GM12878 (cell line): ENCODE data around the gene SIK1. TPM values are rescaled to one million over a fixed set of nuclear protein-coding genes. Genes with fewer than 3 reads are reported as not detected.

Experiments used
- ATAC-seq: fragments of 200-7000 bp; cut with Tn5 transposase; 3 replicates; pipeline ENCODE4 v1.9.1; 2020; ENCODE audit warnings: mild to moderate bottlenecking, moderate library complexity
- BruUV-seq: library from RNA; stranded (reverse); fragments of 400-500 nt; replicated peaks from 2 replicates; lab custom pipeline; 2021; lab: Mats Ljungman, UMichigan
- CTCF ChIA-PET: fragments of 300-600 bp; sonication (Branson Sonifier 250); formaldehyde crosslinking; extraction: SDS; loops from one replicate; lab custom pipeline; 2021; ENCODE audit warnings: inconsistent platforms; lab: Yijun Ruan, JAX
- POLR2A ChIA-PET: fragments of 350-600 bp; formaldehyde crosslinking; extraction: SDS; loops from one replicate; lab custom pipeline; 2021; ENCODE audit warnings: inconsistent platforms; lab: Charles Lee
- RAD21 ChIA-PET: fragments of 300-600 bp; sonication (Branson Sonifier 250); formaldehyde crosslinking; loops from one replicate; lab custom pipeline; 2023; ENCODE audit warnings: antibody characterized with exemption; ENCODE audit not compliant: unreplicated experiment; lab: Charles Lee
- SMC1A ChIA-PET: fragments of 300-600 bp; sonication (Branson Sonifier 250); formaldehyde crosslinking; loops from one replicate; lab custom pipeline; 2023; ENCODE audit not compliant: unreplicated experiment, uncharacterized antibody; lab: Charles Lee
- DNase-seq: peaks from one replicate; pipeline ENCODE4 v3.0.0-alpha.2; 2011; ENCODE audit warnings: low read depth, low spot score
- FAIRE-seq: peaks from 3 replicates; lab custom pipeline; 2011; peaks lifted over from hg19 to GRCh38; lab: Jason Lieb, UNC
- H2AFZ ChIP-seq: 2 replicates; pipeline ENCODE4 v1.6.0; 2011; ENCODE audit warnings: low read depth, low read length, control low read depth; ENCODE audit not compliant: control insufficient read depth
- H3K27ac ChIP-seq: 2 replicates; pipeline ENCODE4 v1.5.1; 2011; ENCODE audit warnings: control low read depth; ENCODE audit not compliant: control insufficient read depth, insufficient read depth
- H3K27me3 ChIP-seq, 2 experiments: replicated peaks in 1 of 2; 2 replicates each; pipeline versions ENCODE4 v1.6.0 to v1.6.1; 2011; ENCODE audit warnings: low read length in 1 of 2; ENCODE audit not compliant: control insufficient read depth in 2 of 2, insufficient read depth in 2 of 2
- H3K36me3 ChIP-seq, 2 experiments: 2 replicates each; pipeline ENCODE4 v1.5.1; 2011; ENCODE audit warnings: low read length in 1 of 2; ENCODE audit not compliant: control insufficient read depth in 2 of 2, insufficient read depth in 2 of 2
- H3K4me1 ChIP-seq: 2 replicates; pipeline ENCODE4 v1.6.1; 2011; ENCODE audit warnings: mild to moderate bottlenecking, low read length, moderate library complexity, mixed read lengths; ENCODE audit not compliant: control insufficient read depth, insufficient read depth
- H3K4me2 ChIP-seq: 2 replicates; pipeline ENCODE4 v1.6.0; 2011; ENCODE audit warnings: control low read depth; ENCODE audit not compliant: control insufficient read depth, insufficient read depth
- H3K4me3 ChIP-seq: fragments of 200-600 bp; sonication (generic); 2 replicates; pipeline ENCODE4 v1.5.1; 2016
- H3K79me2 ChIP-seq: 2 replicates; pipeline ENCODE4 v1.6.0; 2011; ENCODE audit warnings: low read length; ENCODE audit not compliant: control insufficient read depth, insufficient read depth
- H3K9ac ChIP-seq: 2 replicates; pipeline ENCODE4 v1.8.0; 2011; ENCODE audit warnings: low read length, control low read depth, mixed read lengths; ENCODE audit not compliant: control insufficient read depth, insufficient read depth
- H3K9me3 ChIP-seq: replicated peaks from 3 replicates; pipeline ENCODE4 v1.5.1; 2011; ENCODE audit warnings: mild to moderate bottlenecking, low read length; ENCODE audit not compliant: control insufficient read depth, insufficient read depth
- H4K20me1 ChIP-seq: 2 replicates; pipeline ENCODE4 v1.6.0; 2011; ENCODE audit not compliant: control insufficient read depth, insufficient read depth
- FOXK2 ChIP-seq: fragments of 450-650 bp; IDR thresholded peaks from 2 replicates; pipeline ENCODE4 v1.6.1; 2017; ENCODE audit warnings: mild to moderate bottlenecking, moderate library complexity
- HCFC1 ChIP-seq: fragments of 150-350 bp; IDR thresholded peaks from 2 replicates; pipeline ENCODE4 v1.6.1; 2014; ENCODE audit warnings: low read length
- NKRF ChIP-seq: fragments of 450-650 bp; conservative IDR thresholded peaks from 2 replicates; pipeline ENCODE4 v1.6.1; 2017; ENCODE audit warnings: mild to moderate bottlenecking, moderate library complexity
- RUNX3 ChIP-seq: IDR thresholded peaks from 2 replicates; pipeline ENCODE4 v1.6.1; 2012; ENCODE audit warnings: low read length, inconsistent platforms
- SPI1 ChIP-seq: IDR thresholded peaks from 2 replicates; pipeline ENCODE4 v1.6.1; 2011; ENCODE audit warnings: low read depth, mild to moderate bottlenecking, low read length, moderate library complexity, borderline replicate concordance; ENCODE audit not compliant: insufficient read depth
- USF2 ChIP-seq: IDR thresholded peaks from 2 replicates; pipeline ENCODE4 v1.6.1; 2011; ENCODE audit warnings: low read depth, low read length, improper control_type of control experiment, borderline replicate concordance
- ZBTB4 ChIP-seq: fragments of 450-650 bp; formaldehyde crosslinking; IDR thresholded peaks from 2 replicates; pipeline ENCODE4 v1.4.0; 2022; ENCODE audit warnings: mild to moderate bottlenecking, moderate library complexity
- ZNF24 ChIP-seq: fragments of 450-650 bp; IDR thresholded peaks from 2 replicates; pipeline ENCODE4 v1.6.1; 2017; ENCODE audit warnings: antibody characterized with exemption, mild to moderate bottlenecking
- whole genome bisulfite sequencing: methylation state at CpG from one replicate; pipeline ENCODE4 v1.1.6; 2016; ENCODE audit warnings: low lambda C conversion rate; ENCODE audit not compliant: insufficient replicate concordance, insufficient coverage; ENCODE audit errors: missing lambda C conversion rate; 5-methylcytosine and 5-hydroxymethylcytosine counted together
- in situ Hi-C: fragments of 300-500 bp; cut with MboI; formaldehyde crosslinking; loops from 9 replicates; pipeline ENCODE4 v1.14.3; 2018; ENCODE audit warnings: mixed read lengths
- intact Hi-C: fragments of 100-400 bp; cut with micrococcal nuclease; formaldehyde crosslinking; loops from one replicate; pipeline ENCODE4 v1.14.2; 2022; ENCODE audit not compliant: unreplicated experiment
- polyA plus RNA-seq, 11 experiments: library from polyadenylated mRNA; depleted of rRNA in 4 of 11; unstranded in 6 of 11; stranded (reverse) in 5 of 11; fragments of >200 nt; fragmentation: Nextera tagmentation in 4 of 11; fragmentation: Illumina TruSeq in 1 of 11; extraction: Ambion mirVana in 4 of 11; extraction: Trizol in 1 of 11; gene quantifications; 1 replicate in 1 of 11; 2 replicates in 10 of 11; pipeline versions ENCODE4 v1.2.1 to v1.2.3, GENCODE V29; 2011 to 2016; ENCODE audit warnings: inconsistent platforms in 2 of 11, missing spikeins in 2 of 11, low read depth in 1 of 11
- total RNA-seq, 4 experiments: library from RNA; depleted of rRNA in 3 of 4; stranded (reverse); fragments of >200 nt in 3 of 4; fragmentation: Illumina TruSeq in 1 of 4; extraction: Trizol in 1 of 4; gene quantifications; 2 replicates each; pipeline versions ENCODE4 v1.2.1 to v1.2.3, GENCODE V29; 2013 to 2021

The SIK1 gene
- total and polyA plus RNA-seq, 10 of the 15 experiments (the other 5 are each of a cell fraction or from before 2014, with no cell fraction given), result 0.03 to 7.3 (median 2.1) TPM; not detected in 2

- ChIA-PET SMC1A (no interaction called here), CTCF (no interaction called here), POLR2A (interaction anchor here (0.5 kb wide), 1 partner anchor 532 kb away, joined by 6 read pairs; no protein-coding TSS in a partner anchor), RAD21 (no interaction called here)
- no TSS peak for BruUV-seq
- no peaks in the 10 kb centered on the region for H3K4me1 ChIP-seq
- in situ Hi-C loops, result no loop called here
- H3K79me2 ChIP-seq, result no peaks in the 10 kb centered on the region
- no peaks in the 10 kb centered on the region for H4K20me1 ChIP-seq
- no peak overlapping the region for H2AFZ ChIP-seq
- no peak overlapping the region for H3K4me2 ChIP-seq
- no peak overlapping the region for H3K4me3 ChIP-seq
- TF ChIP-seq NKRF, result no peak
- no peak for TF ChIP-seq ZBTB4 (CRISPR knock-in tag)
- TF ChIP-seq HCFC1, result no peak
- no peak for TF ChIP-seq USF2
- TF ChIP-seq RUNX3, result no peak
- TF ChIP-seq FOXK2, result no peak
- no peak for TF ChIP-seq ZNF24
- no peak for TF ChIP-seq SPI1
- no peak overlapping the region for H3K27ac ChIP-seq
- WGBS, result 72% methylated on average over 20 of the region's 21 CpGs
- H3K9ac ChIP-seq, result no peak overlapping the region
- DNase-seq (no peak), ATAC-seq (no peak), FAIRE-seq (no peak)
- no peaks in the 10 kb centered on the region for H3K36me3 ChIP-seq
- no peaks in the 10 kb centered on the region for H3K27me3 ChIP-seq
- H3K9me3 ChIP-seq, result no peaks in the 10 kb centered on the region
- intact Hi-C loops, result no loop called here
These were observed 51.0 kb downstream of the SIK1 start for GRCh38 chr21:43375837-43376477.
